ENCODE data around the gene SEH1L.
A peak's percentile ranks its signal among the peaks of the same experiment; 100 is the strongest.

- TF ChIP-seq POLR2AphosphoS5 (IDR thresholded peaks at IDR 0.05), result no peak
- TF ChIP-seq REST (IDR thresholded peaks at IDR 0.05; ENCODE audit: borderline replicate concordance), result no peak
- TF ChIP-seq CTCF (IDR thresholded peaks at IDR 0.05; ENCODE audit: poor library complexity, severe bottlenecking), result peak; percentile 96
These were observed 13.2 kb upstream of the SEH1L start for GRCh38 chr18:12934454-12935071.

All from neural cell (in vitro differentiated cells).